Measurements from ENCODE around the gene LGR4. TPM values are rescaled to one million over a fixed set of nuclear protein-coding genes. Genes with fewer than 3 reads are reported as not detected.

The LGR4 gene
- total RNA-seq, 1 experiment from 2014 or later, result 33.4 TPM

GRCh38 chr11:27458182-27458581 lies 14.4 kb downstream of the LGR4 start:
- POLR2A ChIA-PET (ENCODE audit: unreplicated experiment), result no interaction called here
- no peaks in the 10 kb centered on the region for H3K27me3 ChIP-seq (ENCODE audit: insufficient read depth, low read depth)

DNA sequence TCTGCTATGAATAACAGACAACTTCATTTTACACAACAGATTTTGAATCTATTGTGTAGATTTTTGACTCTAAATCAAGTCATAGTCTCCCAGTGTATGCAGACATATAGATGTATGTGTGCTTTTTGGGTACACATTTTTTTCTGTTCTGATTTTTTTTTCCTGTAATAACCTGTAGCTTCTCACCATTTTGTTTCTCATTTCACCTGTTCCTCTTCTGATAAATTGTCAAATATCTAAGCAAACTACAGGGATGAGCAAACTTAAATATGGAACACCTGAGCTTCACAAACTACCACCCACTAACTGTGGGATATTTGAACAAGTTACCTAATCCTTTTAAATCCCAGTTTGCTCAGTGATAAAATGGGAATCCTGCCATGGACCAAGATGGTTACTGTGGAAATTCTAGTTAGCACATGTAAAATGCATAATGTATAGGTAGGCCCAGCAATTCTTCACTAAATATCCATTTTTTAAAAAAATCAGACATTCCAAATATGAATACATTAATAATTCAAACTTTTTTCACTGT lies 15.7 kb downstream of the LGR4 start:
- no peak for TF ChIP-seq EZH2 (IDR thresholded peaks at IDR 0.05; ENCODE audit: low read depth)
- TF ChIP-seq, protein P1, sequence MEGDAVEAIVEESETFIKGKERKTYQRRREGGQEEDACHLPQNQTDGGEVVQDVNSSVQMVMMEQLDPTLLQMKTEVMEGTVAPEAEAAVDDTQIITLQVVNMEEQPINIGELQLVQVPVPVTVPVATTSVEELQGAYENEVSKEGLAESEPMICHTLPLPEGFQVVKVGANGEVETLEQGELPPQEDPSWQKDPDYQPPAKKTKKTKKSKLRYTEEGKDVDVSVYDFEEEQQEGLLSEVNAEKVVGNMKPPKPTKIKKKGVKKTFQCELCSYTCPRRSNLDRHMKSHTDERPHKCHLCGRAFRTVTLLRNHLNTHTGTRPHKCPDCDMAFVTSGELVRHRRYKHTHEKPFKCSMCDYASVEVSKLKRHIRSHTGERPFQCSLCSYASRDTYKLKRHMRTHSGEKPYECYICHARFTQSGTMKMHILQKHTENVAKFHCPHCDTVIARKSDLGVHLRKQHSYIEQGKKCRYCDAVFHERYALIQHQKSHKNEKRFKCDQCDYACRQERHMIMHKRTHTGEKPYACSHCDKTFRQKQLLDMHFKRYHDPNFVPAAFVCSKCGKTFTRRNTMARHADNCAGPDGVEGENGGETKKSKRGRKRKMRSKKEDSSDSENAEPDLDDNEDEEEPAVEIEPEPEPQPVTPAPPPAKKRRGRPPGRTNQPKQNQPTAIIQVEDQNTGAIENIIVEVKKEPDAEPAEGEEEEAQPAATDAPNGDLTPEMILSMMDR (conservative IDR thresholded peaks at IDR 0.05), result no peak
- H3K4me3 ChIP-seq, result no peak overlapping the region
- H3K27me3 ChIP-seq (ENCODE audit: insufficient read depth, low read depth), result no peaks in the 10 kb centered on the region
- H3K9me3 ChIP-seq (ENCODE audit: insufficient read depth, low read depth), result peaks cover 6% of the 10 kb centered on the region; the same call in 1 of the 2 replicates
- H3K4me1 ChIP-seq (replicated peaks; ENCODE audit: insufficient read depth), result peaks cover 49% of the 10 kb centered on the region
- BruUV-seq (replicated peaks), result no TSS peak
- no peaks in the 10 kb centered on the region for H4K20me1 ChIP-seq (ENCODE audit: insufficient read depth)
- no peak for DNase-seq
- peaks cover 23% of the 10 kb centered on the region; the same call in 1 of the 2 replicates for H3F3A ChIP-seq (ENCODE audit: insufficient read depth, low read depth)
- intact Hi-C loops (cut with micrococcal nuclease; ENCODE audit: unreplicated experiment), result loop anchor here (1.0 kb wide), 2 partner anchors 7 to 10 kb away; no protein-coding TSS in a partner anchor
- ChIA-PET POLR2A (ENCODE audit: unreplicated experiment) (interaction anchor here (0.6 to 0.7 kb wide), 3 partner anchors 9 to 834 kb away, joined by 3 to 11 read pairs (median 3); no protein-coding TSS in a partner anchor), CTCF (no interaction called here)
- peak overlapping the region; percentile 55 for H3K27ac ChIP-seq
- H3K79me2 ChIP-seq (ENCODE audit: low read depth), result peaks cover 98% of the 10 kb centered on the region
- no peaks in the 10 kb centered on the region for H3K9me2 ChIP-seq (ENCODE audit: insufficient read depth)
- no peak overlapping the region for H2AFZ ChIP-seq
- H3K36me3 ChIP-seq (ENCODE audit: low read depth), result no peaks in the 10 kb centered on the region
- H3K4me2 ChIP-seq, result peak overlapping the region; percentile 59

More at GRCh38 chr11:27458182-27458581, 14.4 kb downstream of the LGR4 start:
- peaks cover 19% of the 10 kb centered on the region; the same call in 1 of the 2 replicates for H3F3A ChIP-seq (ENCODE audit: insufficient read depth, low read depth)
- no peak overlapping the region for H2AFZ ChIP-seq
- peaks cover 99% of the 10 kb centered on the region for H3K79me2 ChIP-seq (ENCODE audit: low read depth)
- H3K4me3 ChIP-seq, result no peak overlapping the region
- no peaks in the 10 kb centered on the region for H3K9me2 ChIP-seq (ENCODE audit: insufficient read depth)
- intact Hi-C loops (cut with micrococcal nuclease; ENCODE audit: unreplicated experiment), result no loop called here
- no peak overlapping the region for H3K4me2 ChIP-seq
- CTCF ChIA-PET, result interaction anchor here (0.5 kb wide), 1 partner anchor 339 kb away, joined by 3 read pairs; no protein-coding TSS in a partner anchor
- 0 out of 2 replicates have a peak overlapping the region, but pooled peaks have one; percentile 55 for H3K27ac ChIP-seq
- DNase-seq, result no peak
- BruUV-seq (replicated peaks), result no TSS peak
- peaks cover 6% of the 10 kb centered on the region; the same call in 1 of the 2 replicates for H3K9me3 ChIP-seq (ENCODE audit: insufficient read depth, low read depth)
- H3K4me1 ChIP-seq (replicated peaks; ENCODE audit: insufficient read depth), result peaks cover 48% of the 10 kb centered on the region
- H3K36me3 ChIP-seq (ENCODE audit: low read depth), result no peaks in the 10 kb centered on the region
- H4K20me1 ChIP-seq (ENCODE audit: insufficient read depth), result no peaks in the 10 kb centered on the region
- TF ChIP-seq, protein P1 (conservative IDR thresholded peaks at IDR 0.05), result no peak
- TF ChIP-seq EZH2 (IDR thresholded peaks at IDR 0.05; ENCODE audit: low read depth), result no peak

- intact Hi-C loops (cut with micrococcal nuclease; ENCODE audit: unreplicated experiment), result loop anchor here (1.0 kb wide), 2 partner anchors 8 to 9 kb away; no protein-coding TSS in a partner anchor
- Histone ChIP-seq H2AFZ (no peak overlapping the region), H3K27ac (peak overlapping the region; percentile 55)
These were observed 16.3 kb downstream of the LGR4 start for GRCh38 chr11:27456140-27456794.

More at GRCh38 chr11:27456140-27456794, 16.3 kb downstream of the LGR4 start:
- Histone ChIP-seq H3K36me3 (ENCODE audit: low read depth) (0 out of 2 replicates have a peak, but pooled peaks cover under 1% of the 10 kb centered on the region), H3K4me3 (no peak overlapping the region), H3F3A (ENCODE audit: insufficient read depth, low read depth) (peaks cover 29% of the 10 kb centered on the region; the same call in 1 of the 2 replicates), H3K9me2 (ENCODE audit: insufficient read depth) (no peaks in the 10 kb centered on the region), H3K4me2 (peak overlapping the region; percentile 59), H3K9me3 (ENCODE audit: insufficient read depth, low read depth) (peaks cover 6% of the 10 kb centered on the region), H3K4me1 (replicated peaks; ENCODE audit: insufficient read depth) (peaks cover 55% of the 10 kb centered on the region), H4K20me1 (ENCODE audit: insufficient read depth) (no peaks in the 10 kb centered on the region), H3K79me2 (ENCODE audit: low read depth) (peaks cover 98% of the 10 kb centered on the region), H3K27me3 (ENCODE audit: insufficient read depth, low read depth) (no peaks in the 10 kb centered on the region)
- BruUV-seq (replicated peaks), result no TSS peak
- no peak for TF ChIP-seq EZH2 (IDR thresholded peaks at IDR 0.05; ENCODE audit: low read depth)
- TF ChIP-seq, protein P1 (conservative IDR thresholded peaks at IDR 0.05), result no peak
- CTCF ChIA-PET, result no interaction called here
- DNase-seq, result peak in 1 of 2 experiments; percentile 67
- POLR2A ChIA-PET (ENCODE audit: unreplicated experiment), result interaction anchor here (0.6 kb wide), 3 partner anchors 10 to 22 kb away, joined by 3 to 5 read pairs (median 3); no protein-coding TSS in a partner anchor

All from PC-9 (cell line).